GM21576 (cell line): ENCODE measurements around the gene PGC.

Source experiments
- ATAC-seq: cut with Tn5 transposase; IDR thresholded peaks from one replicate; pipeline ENCODE4 v1.9.1; 2021; ENCODE audit warnings: mild to moderate bottlenecking, moderate library complexity; ENCODE audit not compliant: unreplicated experiment

Gene PGC

DNA sequence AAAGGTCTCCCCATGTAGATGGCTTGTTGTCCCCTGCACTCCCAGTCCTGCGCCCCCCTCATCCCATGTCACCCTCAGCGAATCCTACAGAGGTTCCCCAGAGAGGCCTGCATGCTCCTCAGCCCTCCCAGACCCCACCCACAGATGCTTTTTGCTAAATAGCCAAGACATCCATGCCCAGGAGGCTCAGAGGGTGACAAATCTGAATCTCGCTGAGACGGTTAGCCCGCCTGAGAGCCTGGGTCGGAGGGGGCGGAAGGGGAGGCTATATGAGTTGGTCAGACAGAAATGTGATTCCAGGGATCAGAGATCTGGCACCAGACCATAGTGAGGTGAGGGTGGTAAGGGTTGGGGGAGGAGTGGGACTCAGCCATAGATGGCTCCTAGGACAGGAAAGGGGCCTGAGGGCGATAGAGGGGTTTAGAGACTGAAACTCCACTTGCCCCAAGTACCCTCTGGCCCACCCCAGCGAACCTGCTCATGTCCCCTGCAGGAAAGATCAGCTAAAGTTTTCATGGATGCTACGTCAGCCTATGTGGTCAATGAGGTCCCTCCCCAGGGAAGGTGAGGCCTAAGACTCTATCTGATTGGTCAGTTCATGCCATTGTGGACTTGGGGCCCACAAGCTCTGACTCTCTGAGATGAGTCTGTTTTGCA lies 45.0 kb downstream of the PGC start:
- ATAC-seq: no peak

- ATAC-seq: no peak
These were observed 46.5 kb downstream of the PGC start for GRCh38 chr6:41700463-41701347.

GRCh38 chr6:41699063-41699462 lies 48.1 kb downstream of the PGC start:
- no peak for ATAC-seq

DNA sequence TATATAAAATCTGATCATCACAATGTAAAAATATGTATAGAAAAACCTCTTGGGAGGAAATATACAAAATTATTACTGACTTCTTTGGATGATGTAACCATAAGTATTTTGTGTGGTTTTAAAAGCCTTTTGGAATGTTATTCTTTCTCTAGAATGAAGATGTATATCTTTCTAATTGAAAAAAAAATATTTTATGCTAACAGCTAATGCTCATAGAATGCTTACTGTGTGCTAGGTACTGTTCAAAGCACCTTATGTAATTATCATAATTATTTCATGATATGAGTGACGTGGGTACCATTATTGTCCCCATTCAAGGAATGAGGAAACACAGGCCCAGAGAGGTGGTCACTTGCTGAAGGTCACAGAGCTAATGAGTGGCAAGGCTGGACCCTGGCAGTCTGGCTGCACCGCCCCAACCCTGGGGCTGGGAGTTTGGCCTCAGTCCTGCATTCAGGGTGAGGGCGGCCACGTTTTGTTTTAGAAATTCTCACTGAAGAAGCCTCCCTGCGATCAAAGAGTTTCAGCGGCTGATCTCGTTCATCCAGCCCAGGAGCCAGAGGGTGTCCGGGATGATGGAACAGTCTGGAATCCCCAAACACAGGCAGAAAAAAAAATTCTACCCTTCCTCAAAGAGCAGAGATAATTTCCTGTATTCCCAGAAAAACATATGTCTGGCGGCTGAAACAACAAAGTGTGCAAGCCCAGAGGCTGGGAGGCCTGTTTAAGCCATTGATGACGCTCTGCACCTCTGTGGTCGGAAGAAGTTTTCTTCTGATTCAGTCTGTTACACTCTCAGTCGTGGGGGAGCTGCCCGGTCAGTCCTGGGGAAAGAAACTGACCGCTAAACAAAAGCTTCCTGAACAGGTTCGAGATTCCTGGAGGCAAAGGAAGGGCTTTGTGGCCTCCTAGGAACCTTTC lies 49.1 kb downstream of the PGC start:
- ATAC-seq: no peak

DNA sequence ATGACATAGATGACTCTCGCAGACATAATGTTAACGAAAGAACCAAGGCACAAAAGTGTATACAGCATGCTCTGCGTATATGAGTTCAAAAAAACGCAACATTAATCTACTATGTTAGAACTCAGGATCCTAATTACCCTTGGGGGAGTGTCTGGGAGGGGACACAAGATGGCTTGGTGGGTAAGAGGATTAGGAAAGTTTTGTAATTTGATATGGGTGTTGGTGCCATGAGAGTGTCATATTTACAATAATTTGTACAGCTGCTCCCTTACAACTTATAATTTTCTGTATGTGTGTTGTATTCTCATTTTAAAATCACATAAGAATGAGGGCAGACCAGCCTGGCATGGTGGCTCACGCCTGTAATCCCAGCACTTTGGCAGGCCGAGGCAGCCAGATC lies 50.4 kb downstream of the PGC start:
- no peak for ATAC-seq

GRCh38 chr6:41695825-41696224 lies 51.4 kb downstream of the PGC start:
- ATAC-seq: no peak

- ATAC-seq: no peak
These were observed 52.2 kb downstream of the PGC start for GRCh38 chr6:41694815-41695526.

DNA sequence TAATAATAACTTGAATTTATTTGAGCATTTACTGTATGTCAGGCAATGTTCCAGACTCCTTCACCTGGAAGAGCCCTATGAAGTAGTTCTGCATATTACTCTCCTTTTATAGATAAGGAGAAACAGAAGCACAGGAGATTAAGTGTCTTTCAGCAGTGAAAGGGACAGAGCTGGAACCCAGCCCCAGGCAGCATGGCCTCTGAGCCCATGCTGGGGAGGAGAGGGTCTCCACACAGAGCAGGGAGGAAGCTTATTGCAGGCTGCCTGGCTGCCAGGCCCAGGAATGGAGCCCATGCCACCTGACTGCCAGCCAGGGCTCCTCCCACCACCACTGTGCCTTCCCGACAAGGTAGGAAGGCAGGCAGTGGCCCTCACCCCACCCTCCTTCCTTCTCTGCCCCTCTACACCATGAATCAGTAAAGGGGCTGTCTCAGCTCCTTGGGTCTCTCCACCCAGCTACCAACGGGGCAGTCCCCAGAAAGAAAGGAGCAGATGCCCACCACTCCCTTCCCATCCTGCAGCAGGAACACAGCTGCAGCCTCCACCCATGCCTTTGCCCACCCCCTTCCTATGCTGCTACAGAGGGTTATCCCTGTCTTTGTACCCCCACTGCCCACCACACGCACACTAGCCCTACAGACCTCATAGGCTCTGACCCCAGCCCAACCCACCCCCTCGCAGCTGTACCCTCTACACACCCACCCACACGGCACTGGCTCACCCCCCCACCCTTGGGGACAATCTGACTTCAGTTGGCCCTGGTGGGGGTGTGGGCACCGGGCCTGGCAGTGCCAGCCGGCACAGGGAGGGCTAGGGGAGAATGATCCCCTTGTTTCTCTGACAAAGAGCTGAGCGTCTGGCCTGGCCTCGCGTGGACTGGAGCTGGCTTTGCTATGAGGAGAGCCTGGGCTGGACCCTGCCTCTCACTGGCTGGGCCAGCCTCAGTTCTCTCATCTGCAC lies 53.6 kb downstream of the PGC start:
- no peak for ATAC-seq

- no peak for ATAC-seq
These were observed 54.5 kb downstream of the PGC start for GRCh38 chr6:41692730-41693129.

- no peak for ATAC-seq
These were observed 55.0 kb downstream of the PGC start for GRCh38 chr6:41692080-41692675.

DNA sequence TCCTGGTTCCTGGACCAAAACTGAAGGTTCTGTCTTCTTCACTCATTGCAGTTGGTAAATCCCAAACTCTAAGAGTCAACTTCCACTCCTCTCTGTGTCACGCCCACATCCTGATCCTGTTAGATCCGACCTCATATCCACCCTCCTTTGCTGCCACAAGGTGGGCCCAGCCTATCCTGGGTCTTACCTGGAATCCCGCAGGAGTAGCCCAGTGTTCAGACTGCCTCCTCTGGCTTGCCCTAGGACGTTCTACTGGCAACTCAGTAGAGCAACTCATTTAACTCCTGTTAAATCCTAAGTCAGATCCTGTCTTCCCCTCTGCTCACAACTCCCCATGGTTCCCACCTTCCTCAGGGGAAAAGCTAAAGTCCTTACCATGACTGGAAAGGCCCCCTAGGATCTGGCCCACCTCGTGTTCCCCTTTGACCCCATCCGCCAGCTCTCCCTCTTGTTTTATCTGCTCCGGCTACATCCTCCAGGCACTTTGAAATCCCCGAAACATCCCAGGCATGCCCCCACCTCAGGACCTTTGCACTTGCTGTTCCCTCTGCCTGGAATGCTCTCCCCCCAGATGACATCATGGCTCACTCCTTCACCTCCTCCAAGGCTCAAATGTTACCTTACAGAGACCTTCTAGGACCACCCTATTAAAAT lies 55.6 kb downstream of the PGC start:
- no peak for ATAC-seq

DNA sequence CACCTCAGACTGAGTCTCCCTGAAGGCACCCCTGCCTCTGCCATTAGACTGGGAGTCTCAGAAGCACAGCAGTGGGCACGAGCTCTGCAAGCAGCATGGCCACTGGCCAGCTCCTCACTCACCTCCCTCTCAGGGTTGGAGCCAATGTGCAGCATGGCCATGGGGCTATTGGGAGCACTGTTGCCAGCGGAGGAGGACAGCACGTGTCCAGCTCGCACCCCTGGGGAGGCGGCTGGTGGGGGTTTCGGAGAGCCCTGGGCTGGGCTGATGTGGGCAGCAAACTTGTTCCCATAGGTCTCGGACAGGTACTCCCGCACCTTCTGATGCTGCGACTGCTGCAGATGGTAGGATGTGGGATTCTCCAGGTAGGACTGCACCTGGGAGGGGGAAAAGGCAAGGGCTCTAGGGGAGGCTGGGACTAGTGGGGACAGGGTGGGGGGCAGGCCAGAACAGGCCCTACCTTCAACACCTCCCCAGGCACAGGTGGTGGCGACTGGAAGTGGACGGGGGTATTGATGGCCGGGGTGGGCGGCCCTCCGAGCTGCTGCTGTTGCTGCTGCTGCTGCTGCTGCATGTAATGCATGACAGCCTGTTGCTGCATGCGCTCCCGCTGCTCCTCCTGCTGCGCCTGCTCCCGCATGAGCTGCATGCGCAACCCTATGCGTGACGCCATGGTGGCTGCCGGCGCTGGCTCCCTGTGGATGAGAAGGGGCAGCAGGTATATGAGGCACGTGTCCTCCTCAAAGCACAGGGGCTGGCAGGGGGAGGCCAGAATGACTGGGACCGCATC lies 56.5 kb downstream of the PGC start:
- no peak for ATAC-seq

DNA sequence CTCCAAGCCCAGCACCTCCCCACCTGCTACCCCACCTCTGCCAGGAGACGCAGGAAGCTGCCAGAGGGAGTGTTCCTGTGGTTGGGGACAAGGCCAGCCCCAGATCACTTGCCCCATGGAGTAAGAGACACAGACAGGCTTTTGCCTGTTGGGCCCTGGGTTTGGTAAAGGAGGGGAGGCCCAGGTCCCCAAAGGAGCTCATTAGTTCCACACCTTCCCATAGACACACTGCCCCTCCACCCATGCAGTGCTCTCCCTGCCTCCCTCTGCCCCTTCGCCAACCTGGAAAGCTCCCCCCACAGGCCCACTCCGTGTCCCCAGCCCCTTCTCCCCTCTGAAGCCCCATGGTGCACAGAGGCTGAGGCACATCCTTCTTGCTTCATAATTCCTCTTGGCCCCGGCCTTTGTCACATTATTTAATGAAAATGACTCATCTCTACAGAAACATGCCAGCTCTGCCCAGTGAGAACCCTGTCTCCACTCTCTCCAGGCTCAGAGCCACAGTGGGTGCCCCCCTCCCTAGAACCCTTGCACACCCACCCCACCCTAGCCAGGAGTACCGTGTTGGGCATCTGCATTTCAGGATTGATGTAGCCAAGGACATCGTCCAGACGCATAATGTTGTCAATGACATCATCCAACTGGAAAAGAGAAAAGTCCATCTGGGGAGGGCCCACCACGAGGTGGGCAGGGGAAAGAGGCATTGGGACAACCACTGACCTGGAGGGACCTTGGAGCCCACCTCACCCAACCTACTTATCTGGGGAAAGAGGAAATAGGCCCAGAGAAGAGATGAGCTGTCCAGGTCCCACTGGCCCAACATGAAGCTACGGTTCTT lies 57.8 kb downstream of the PGC start:
- no peak for ATAC-seq

DNA sequence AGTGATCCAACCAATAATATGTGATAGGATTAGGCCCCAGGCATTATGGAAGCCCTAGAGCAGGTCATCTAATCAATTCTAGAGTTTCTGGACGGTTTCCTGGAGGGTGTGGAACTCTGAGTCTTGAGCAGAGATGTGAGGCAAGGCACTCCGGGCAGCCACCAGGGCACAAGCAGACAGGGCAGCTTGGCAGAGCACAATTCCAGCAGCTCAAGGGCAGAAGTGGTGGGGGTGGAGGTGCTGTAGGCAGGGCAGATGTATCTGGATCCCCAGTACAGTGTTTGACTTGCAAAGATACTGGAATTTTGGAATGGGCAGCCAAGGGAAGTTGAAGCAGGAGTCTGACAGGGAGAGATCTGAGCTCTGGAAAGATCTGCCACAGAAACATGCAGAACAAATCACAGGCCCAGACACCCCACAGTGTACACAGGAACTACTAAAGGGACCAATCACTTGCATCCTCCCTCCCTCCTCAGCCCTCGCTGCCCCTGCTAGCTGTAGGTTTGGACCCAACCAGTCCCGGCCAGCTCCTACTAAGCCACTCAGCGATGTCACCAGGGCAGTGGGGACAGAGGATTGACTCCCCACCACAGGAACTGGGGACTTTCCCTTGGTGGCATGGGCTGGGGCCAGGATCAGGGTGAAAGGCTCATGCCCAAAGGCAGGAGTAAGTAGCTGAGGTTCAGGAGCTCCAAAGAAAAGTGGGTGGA lies 58.8 kb downstream of the PGC start:
- ATAC-seq: no peak

DNA sequence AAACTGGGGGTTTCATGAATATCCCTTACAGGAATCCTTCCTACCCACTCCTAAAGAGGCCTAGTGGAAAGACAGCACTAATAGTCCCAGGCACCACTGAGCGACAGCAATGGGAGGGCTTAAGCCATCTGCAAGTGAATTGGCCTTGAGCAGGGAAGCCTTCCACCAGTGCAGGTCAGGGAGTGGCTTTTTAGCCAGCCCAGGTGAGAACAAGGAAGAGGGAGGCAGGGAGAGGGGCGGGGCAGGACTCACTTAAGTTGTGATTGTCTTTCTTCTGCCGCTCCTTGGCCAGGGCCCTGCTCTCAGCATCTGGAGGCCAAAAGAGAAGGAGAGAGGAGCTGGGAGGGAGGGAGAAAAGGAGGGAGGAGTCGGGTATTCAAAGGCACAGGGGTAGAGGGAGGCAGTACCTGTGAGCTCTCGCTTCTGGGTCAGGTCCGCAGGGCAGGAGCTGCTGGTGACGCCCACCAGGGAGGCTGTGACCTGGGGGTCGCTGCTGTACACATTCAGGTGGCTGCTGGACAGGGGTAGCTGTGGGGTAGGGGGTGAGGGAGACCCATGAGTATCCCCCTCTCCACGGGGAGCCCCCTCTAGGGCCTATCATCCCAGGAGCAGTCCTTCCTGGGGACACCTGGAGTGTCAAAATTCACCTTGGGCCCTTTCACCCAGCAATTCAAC lies 59.6 kb downstream of the PGC start:
- no peak for ATAC-seq
